Stimulated activated CD8-positive, alpha-beta memory T cell treated with anti-CD3 and anti-CD28 coated beads, Interleukin-12 subunit alpha, Interleukin-12 subunit beta, amount 100 ng/mL, for 24 hours (primary cell): ENCODE results near the gene AQP3.
"Not testable (repeated sequence)": the region's sequence is repeated elsewhere in the genome, so short reads cannot be mapped to it uniquely, and the experiment has no call there.

Source experiments
- DNase-seq: peaks from one replicate; pipeline ENCODE4 v3.0.0-alpha.2; 2020; ENCODE audit errors: extremely low read depth

The AQP3 gene

DNA sequence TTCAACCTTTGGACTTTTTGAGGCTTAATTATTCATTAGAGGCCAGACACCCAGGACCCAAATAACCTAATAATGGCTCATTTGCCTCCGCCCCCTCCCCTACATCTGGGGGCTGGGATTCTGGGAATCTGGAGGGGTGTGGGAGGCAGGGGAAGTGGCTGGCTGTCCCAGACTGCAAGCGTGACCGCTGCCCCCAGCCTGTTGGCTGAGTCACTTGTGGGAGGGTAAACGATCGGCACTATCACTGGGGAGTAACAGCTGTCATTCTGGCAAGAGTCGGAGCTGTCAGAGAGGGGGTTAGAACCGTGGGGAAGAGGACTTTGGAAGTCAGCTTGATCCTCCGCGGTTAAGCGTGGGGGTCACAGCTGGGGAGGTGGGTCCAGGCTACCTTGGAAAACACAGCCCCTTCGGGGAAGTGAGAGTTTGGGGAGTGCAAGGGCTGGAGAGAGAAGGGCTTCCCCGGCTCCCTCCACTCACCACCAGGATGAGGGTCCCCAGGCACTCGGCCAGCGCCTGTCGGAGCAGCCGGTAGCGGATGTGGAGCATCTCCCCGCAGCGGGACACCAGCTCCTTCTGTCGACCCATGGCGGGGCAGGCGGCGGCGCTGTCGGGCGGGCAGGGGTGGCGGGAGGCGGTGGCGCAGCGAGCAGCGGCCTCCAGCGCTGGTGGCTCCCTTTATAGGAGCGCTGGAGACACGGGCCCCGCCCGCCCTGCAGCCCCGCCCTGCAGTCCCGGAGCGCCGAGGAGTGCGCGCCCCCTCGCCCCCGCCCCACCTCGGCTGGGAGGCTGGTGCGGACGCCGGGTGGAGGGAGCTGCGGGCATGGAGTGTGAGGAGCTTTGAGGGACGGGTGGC is at the start of gene AQP3:
Gene AQP3 (minus strand): TSS at position 648 of the 853 bp plus-strand sequence. CDS start 63 bp downstream, at position 585.
- no peak for DNase-seq

GRCh38 chr9:33493819-33494218 is 46.4 kb upstream of the AQP3 start:
- not testable (repeated sequence) for DNase-seq

DNA sequence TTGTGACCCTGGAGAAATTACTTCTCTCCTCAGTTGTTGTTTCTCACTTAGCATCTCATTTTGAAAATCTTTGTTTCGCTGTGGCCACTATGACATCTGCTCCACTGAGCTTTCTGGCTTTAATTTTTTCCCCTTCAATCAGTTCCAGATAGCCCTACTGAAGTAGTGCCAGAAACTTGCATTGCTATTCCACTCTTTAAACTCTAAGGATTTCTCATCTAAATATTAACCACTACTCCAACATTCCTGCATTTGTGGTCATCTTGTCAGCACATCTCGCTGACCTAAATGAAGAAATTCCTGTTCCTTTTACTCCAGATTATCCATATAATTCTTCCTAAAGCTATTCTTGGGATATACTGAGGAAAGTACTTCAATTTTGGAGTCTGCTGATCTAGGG is 41.7 kb upstream of the AQP3 start:
- no peak for DNase-seq

DNA sequence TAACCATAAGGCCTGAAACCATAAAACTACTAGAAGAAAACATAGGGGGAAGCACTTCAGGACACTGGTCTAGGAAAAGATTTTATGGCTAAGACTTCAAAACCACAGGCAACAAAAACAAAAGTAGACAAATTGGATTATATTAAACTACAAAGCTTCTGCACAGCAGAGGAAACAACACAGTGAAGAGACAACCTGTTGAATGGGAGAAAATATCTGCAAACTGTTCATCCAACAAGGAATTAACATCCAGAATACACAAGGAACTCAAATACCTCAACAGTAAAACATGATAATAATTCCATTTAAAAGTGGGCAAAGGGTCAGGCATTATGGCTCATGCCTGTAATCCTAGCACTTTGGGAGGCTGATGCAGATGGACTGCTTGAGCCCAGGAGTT is 37.9 kb upstream of the AQP3 start:
- DNase-seq, result not testable (repeated sequence)

DNA sequence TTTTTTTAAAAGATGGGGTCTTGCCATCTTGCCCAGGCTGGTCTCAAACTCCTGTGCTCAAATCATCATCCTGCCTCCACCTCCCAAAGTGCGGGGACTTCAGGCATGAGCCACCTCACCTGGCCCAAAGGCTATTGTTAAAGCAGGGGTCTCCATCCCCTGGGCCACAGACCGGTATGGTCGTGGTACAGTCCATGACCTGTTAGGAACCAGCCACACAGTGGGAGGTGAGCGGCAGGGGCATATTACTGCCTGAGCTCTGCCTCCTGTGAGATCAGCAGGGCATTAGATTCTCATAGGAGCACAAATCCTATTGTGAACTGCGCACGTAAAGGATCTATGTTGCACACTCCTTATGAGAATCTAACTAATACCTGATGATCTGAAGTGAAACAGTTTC is 33.6 kb upstream of the AQP3 start:
- DNase-seq, result no peak

- DNase-seq, result no peak
These were observed 32.7 kb upstream of the AQP3 start for GRCh38 chr9:33480106-33480505.

DNA sequence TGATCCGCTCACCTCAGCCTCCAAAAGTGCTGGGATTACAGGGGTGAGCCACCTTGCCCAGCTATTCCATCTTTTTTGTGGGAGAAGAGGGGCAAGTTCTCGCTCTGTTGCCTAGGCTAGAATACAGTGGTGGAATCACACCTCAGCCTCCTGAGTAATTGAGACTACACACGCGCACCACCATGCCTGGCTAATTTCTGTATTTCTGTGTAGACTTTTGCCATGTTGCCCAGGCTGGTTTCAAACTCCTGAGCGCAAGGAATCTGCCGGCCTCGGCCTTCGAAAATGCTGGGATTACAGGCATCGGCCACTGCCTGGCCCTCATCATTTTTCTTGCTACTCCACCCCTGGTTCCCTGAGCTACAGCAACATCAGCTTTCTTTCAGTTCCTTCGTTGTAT is 29.1 kb upstream of the AQP3 start:
- no peak for DNase-seq

GRCh38 chr9:33475357-33475756 is 28.0 kb upstream of the AQP3 start:
- DNase-seq, result no peak

DNA sequence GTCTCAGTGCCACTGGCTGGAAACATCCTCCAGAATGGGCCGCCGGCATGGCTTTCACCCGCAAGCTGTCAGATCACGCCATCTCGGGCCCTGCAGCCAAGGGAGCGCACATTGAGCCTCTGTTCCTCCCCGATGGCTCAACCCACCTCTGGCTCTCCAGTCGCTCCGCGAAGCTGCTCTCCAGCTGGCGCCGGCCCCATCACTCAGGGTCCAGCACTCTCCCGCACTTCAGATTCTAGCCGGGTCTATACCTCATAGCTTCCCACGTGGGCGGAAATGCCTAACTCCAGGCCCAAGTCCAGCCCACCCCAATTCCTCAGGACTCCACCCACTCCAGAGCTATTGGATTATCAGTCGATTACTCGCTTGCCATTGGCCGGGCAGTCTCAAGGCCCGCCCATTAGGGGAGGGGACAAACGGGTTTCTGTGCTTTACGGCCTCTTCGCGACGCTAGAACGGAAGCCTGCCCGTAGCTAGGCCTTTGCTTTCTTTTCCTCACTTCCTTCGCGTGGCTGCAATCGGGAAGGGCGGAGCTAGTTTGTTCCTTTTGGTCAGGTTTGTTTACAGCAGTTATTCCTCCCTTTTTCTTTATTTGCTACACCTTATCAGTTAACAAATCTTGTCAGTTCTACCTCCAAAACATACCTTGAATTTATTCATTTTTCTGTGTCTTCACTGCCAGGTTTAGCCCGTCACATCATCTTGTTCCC is 26.4 kb upstream of the AQP3 start, which contains the start of gene NOL6:
Gene NOL6 (minus strand): TSS at position 282 of the 710 bp plus-strand sequence. CDS start 82 bp downstream, at position 200.
- peak; percentile 93 for DNase-seq

DNA sequence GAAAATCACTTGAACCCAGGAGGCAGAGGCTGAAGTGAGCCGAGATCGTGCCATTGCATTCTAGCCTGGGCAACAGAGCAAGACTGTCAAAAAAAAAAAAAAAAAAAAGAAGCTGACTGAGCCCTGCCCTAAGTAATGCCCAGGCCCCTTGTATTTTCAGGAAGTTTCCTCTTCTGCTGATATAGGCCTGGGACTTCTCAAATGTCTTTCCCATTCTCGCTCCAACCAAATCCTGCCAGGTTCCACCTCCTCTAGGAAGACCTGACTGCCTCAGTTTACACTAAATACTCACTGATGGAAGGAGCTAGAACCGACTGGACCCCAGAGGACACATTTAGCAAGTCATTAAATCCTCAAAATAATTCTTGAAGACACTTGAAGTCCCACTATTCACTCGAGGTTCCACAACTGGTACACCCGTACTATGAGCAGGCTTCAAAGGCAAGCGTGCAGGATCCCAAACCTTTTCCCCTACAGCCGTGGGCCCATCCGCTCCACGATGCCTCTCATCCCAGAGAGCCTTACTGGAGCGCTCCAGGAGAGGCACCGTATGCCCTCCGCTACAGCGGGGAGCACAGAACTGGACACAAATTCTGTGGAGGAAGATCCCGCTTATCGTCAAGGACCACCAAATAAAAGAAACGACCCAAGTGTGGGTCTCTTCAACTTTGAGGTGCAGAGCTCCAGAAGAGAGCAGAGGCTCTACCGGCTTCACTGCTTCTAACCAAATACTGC is 25.7 kb upstream of the AQP3 start:
- DNase-seq, result no peak

GRCh38 chr9:33472171-33472880 is 24.9 kb upstream of the AQP3 start:
- DNase-seq, result no peak

DNA sequence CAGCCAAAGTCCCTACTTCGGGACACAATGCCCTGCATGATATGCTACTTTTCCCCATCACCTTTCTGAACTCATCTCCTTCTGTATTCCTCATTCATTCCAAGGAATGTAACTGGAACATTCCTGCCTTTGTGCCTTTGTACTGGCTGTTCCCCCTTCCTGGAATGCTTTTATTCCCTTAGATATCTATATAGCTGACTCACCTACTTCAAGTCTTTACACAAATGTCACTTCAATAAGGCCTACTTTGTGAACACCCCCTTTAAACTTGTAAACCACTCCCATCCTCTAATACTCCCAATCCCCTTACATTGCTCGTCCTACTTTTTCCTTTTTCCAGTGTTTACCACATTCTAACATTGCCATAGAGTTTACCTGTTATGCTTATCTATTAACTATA is 24.0 kb upstream of the AQP3 start:
- no peak for DNase-seq

- DNase-seq, result no peak
These were observed 22.5 kb upstream of the AQP3 start for GRCh38 chr9:33469891-33470290.

- DNase-seq, result no peak
These were observed 21.6 kb upstream of the AQP3 start for GRCh38 chr9:33468797-33469621.

DNA sequence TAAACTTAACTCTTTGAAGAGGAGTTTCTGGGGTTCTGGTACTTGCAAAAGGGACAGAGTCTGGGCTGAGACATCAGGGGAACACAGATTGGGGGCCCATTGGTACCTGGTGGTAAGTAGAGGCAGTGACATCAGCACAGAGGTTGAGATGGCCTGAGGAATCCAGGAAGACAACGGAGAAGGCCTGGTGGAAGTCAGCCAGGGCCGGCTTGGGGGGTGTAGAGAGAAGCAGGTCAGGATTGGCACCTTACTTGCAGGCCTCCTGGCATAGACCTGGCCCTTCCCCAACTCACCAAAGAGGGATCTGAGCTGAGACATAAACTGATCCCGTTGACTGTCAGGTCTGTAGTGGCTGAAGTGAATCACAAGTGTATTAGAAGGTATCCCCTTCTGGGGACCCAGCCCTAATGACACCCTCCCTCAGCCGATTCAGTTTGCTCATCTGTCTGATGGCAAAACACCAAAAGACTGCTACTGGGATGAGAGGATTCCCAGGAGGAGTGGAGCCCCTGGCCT is 20.9 kb upstream of the AQP3 start:
- DNase-seq, result no peak

DNA sequence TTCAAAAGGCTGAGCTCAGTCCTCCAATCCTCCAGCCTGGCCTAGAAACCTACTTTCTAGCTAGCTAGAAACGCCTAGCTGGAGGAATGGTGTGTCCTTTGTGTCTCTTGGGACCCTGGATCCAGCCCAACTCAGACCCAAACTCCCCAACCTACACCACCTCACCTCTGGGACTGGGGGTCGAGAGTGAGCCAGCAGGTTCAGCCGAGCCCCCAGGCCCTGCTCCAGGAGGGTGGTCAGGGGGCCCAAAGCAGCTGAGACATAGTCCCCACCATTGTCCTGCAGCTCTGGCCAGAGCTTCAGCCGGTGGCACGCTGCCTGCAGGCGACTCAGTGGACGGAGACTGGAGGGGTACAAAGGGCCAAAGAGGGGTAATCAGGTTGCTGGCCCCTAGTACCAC is 20.1 kb upstream of the AQP3 start:
- no peak for DNase-seq

GRCh38 chr9:33466565-33467495 is 19.4 kb upstream of the AQP3 start:
- DNase-seq, result no peak

DNA sequence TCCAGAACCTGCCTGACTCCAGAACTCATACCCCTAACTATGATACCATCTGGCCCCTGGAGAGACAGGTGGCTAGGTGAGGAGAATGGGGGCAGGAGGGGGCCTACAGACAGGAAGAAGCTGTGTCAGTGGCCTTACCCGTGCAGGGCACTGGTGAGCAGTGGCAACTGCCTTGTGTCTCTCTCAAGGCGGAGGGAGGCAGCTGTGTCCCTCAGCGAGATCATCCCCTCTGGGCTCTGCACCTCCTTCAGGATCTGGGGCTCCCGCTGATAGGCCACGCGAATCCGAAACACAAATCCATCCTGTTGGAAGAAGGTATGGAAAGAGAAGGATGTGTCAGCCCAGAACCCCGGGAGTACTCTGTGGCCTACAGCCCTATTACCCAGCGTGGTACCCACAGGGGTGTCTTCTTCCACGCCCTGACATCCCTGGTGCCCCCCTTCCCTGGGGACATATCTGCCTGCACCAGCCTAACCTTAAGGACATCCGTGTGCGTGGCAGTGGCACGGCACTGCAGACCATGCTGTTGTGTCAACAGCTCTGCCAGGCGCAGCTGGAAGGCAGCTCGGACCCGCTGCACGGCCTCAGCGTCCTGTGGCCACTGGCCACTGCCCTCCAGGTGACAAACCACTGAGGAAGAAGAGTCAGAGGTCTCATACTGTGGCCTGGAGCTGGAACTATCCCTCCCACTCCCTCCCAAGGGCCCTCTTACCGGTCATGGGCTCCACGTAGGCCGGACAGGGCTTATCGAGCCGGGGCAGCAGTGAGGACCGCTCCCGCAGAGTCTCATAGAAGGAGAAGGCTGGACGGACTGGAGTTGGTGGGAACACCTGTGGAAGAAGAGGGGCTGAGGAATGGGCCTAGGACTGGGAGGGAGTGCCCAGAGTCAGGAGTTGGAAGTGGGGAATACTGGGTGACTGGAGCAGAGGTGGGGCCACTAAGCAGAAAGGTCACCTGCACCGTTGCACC is 18.5 kb upstream of the AQP3 start:
- DNase-seq, result no peak
